Activated CD8-positive, alpha-beta memory T cell treated with anti-CD3 and anti-CD28 coated beads for 48 hours (primary cell): Measurements from ENCODE around the gene ZBTB7B.

Source experiments
- DNase-seq, 3 experiments: peaks; one replicate each; pipeline ENCODE4 v3.0.0-alpha.2; 2020; ENCODE audit warnings: low read depth in 2 of 3, low spot score in 2 of 3

ZBTB7B gene

GRCh38 chr1:155052439-155053395 lies 50.1 kb downstream of the ZBTB7B start:
- no peak for DNase-seq

GRCh38 chr1:155053531-155054105 lies 51.0 kb downstream of the ZBTB7B start:
- no peak for DNase-seq

GRCh38 chr1:155057104-155057503 lies 54.5 kb downstream of the ZBTB7B start:
- no peak for DNase-seq

- DNase-seq, result no peak
Measured at GRCh38 chr1:155057788-155058211, 55.2 kb downstream of the ZBTB7B start.

GRCh38 chr1:155060736-155061135 lies 58.1 kb downstream of the ZBTB7B start:
- no peak for DNase-seq

- peak; percentile 82 to 100 (median 99) for DNase-seq
Measured at GRCh38 chr1:155061381-155062150, 59.0 kb downstream of the ZBTB7B start.

GRCh38 chr1:155062151-155062686 lies 59.6 kb downstream of the ZBTB7B start:
- no peak for DNase-seq

GRCh38 chr1:155062702-155063411 lies 60.3 kb downstream of the ZBTB7B start:
- DNase-seq, result peak in 2 of 3 experiments; percentile 43 to 69

GRCh38 chr1:155063550-155064110 lies 61.0 kb downstream of the ZBTB7B start, which contains the start of gene EFNA4:
Gene EFNA4 (plus strand): TSS chr1:155063740. CDS start chr1:155063824, 84 bp downstream.
- DNase-seq, result peak in 2 of 3 experiments; percentile 42 to 63

GRCh38 chr1:155064111-155064831 lies 61.7 kb downstream of the ZBTB7B start:
- DNase-seq, result no peak

GRCh38 chr1:155064832-155065429 lies 62.3 kb downstream of the ZBTB7B start:
- DNase-seq, result no peak

- no peak for DNase-seq
Measured at GRCh38 chr1:155066777-155067176, 64.2 kb downstream of the ZBTB7B start.
